Right atrium auricular region (tissue), 2 donors: Measurements from ENCODE around the gene NGEF. TPM values are rescaled to one million over a fixed set of nuclear protein-coding genes. Genes with fewer than 3 reads are reported as not detected.

Source experiments
- DNase-seq: peaks from one replicate; pipeline ENCODE4 v3.0.0-alpha.2; 2019; ENCODE audit warnings: low spot score
- H3K27ac ChIP-seq, 2 donors: fragments of 200-600 bp; sonication (generic); 1 replicate in 1 of 2; 2 replicates in 1 of 2; pipeline ENCODE4 v1.5.1; 2016 to 2019
- H3K27me3 ChIP-seq, 2 donors: fragments of 200-600 bp; sonication (generic); one replicate each; pipeline versions ENCODE4 v1.5.1 to v1.6.0; 2017 to 2019
- H3K36me3 ChIP-seq: fragments of 200-600 bp; sonication (generic); one replicate; pipeline ENCODE4 v1.5.1; 2016
- H3K4me1 ChIP-seq, 2 donors: fragments of 200-600 bp; sonication (generic); one replicate each; pipeline versions ENCODE4 v1.5.1 to v1.6.0; 2017 to 2019
- H3K4me3 ChIP-seq, 2 donors: fragments of 200-600 bp; sonication (generic); 1 replicate in 1 of 2; 2 replicates in 1 of 2; pipeline ENCODE4 v1.5.1; 2017 to 2019; ENCODE audit warnings: mild to moderate bottlenecking in 1 of 2, moderate library complexity in 1 of 2
- H3K9me3 ChIP-seq, 2 donors: fragments of 200-600 bp; sonication (generic); one replicate each; pipeline ENCODE4 v1.5.1; 2019
- total RNA-seq, 2 donors: library from RNA; depleted of rRNA; stranded (reverse); fragments of >200 nt; gene quantifications; one replicate each; pipeline ENCODE4 v1.1.0, GENCODE V29; 2016
- TF ChIP-seq, protein P1 (sequence below), 2 donors: fragments of 200-600 bp; sonication (generic); IDR thresholded peaks; one replicate each; pipeline ENCODE4 v1.5.1; 2019; ENCODE audit warnings: antibody characterized with exemption in 2 of 2

NGEF gene
- total RNA-seq, 2 donors from 2014 or later = 1.4 to 4.8 TPM

DNA sequence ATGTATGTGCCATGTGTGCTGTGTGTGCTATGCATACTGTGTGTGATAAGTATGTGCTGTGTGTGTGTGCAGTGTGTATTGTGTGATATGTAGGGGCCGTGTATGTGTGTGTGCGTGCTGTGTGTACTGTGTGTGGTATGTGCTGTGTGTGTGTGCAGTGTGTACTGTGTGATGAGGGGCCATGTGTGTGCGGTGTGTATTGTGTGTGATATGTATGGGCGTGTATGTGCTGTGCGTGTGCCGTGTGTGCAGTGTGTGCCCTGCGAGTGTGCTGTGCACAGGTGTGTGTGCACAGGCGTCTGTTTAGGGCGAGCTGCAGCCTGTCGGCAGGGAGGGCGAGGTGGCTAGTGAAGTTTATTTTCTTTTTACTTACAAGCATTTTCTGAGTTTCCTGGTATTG, 126.9 kb downstream of the NGEF start:
- Histone ChIP-seq H3K4me3 (no peak overlapping the region), H3K4me1 (peaks cover 0 to 3% of the 10 kb centered on the region in 2 donors), H3K36me3 (no peaks in the 10 kb centered on the region), H3K27me3 (no peaks in the 10 kb centered on the region), H3K27ac (no peak overlapping the region), H3K9me3 (no peaks in the 10 kb centered on the region)
- DNase-seq = no peak
- TF ChIP-seq, protein P1, sequence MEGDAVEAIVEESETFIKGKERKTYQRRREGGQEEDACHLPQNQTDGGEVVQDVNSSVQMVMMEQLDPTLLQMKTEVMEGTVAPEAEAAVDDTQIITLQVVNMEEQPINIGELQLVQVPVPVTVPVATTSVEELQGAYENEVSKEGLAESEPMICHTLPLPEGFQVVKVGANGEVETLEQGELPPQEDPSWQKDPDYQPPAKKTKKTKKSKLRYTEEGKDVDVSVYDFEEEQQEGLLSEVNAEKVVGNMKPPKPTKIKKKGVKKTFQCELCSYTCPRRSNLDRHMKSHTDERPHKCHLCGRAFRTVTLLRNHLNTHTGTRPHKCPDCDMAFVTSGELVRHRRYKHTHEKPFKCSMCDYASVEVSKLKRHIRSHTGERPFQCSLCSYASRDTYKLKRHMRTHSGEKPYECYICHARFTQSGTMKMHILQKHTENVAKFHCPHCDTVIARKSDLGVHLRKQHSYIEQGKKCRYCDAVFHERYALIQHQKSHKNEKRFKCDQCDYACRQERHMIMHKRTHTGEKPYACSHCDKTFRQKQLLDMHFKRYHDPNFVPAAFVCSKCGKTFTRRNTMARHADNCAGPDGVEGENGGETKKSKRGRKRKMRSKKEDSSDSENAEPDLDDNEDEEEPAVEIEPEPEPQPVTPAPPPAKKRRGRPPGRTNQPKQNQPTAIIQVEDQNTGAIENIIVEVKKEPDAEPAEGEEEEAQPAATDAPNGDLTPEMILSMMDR (IDR thresholded peaks at IDR 0.05) = no peak

DNA sequence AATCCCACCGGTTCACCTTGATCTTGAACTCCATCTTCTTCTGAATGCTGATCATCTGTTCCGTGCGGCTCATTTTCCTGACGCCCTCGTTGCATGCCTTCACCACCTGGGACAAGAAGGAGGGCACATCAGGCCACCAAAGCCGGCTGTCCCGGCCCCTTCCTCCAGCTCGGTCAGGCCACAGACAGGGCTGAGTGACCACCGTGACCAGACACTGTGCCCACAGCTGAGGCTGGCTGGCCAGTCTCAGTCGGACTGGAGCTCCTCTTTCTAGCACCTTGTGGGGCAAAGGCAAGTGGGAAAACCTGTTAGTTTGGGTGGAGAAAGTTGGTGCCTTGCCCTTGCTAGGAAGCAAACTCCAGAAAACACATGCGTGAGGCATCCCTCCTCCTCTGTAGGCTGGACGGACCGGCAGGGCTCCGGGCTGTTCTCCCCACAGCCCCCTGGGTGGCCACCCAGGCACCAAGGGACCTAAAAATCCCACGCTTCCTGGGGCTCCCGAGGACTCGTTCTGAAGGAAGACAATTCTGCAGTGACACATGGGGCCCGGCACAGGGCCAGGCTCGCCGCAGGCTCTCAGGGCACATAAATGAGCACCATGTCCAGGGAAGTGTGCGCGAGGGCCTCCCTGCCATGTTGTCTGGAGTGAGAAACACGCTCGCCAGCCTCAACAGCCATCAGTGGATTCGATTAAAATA, 127.6 kb downstream of the NGEF start:
- no peak for DNase-seq
- Histone ChIP-seq H3K27me3 (no peaks in the 10 kb centered on the region), H3K36me3 (no peaks in the 10 kb centered on the region), H3K4me3 (no peak overlapping the region), H3K4me1 (no peaks in the 10 kb centered on the region), H3K9me3 (no peaks in the 10 kb centered on the region), H3K27ac (no peak overlapping the region)
- TF ChIP-seq, protein P1 (IDR thresholded peaks at IDR 0.05) = no peak

DNA sequence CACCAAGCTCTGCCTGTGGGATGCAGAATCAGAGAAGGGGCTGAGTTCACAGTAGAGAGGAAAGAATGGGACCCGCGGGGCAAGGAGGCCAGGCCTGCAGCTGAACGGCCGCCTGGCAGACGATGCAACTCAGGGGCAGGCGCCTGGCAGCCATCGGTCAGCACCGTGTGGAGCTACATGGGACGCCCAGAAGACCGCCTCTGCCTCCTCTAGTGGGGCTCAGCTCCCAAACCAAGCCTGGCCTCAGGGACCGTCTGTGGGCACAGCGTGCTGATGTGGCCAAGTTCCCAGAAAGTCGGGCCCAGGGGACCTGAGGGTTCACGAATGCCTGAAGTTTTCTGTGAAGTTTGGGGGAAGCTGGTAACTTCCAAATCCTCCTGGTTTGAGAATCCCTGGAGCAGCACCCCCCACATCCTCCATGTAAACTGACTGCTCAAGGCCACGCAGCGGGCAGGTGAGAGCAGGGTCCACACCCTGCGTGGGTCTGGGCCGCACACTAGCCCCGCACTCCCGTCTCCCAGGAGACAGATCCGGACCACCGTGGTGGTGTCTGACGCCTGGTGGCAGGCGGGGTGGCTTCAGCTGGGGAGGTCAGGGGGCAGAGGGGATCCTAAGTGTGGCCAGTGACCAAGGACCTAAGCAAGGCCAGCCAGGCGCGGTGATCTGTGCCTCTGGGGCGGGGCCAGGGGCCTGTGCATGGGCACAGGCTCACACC, 128.3 kb downstream of the NGEF start:
- TF ChIP-seq, protein P1 (IDR thresholded peaks at IDR 0.05) = no peak
- no peaks in the 10 kb centered on the region for H3K9me3 ChIP-seq
- H3K4me3 ChIP-seq = no peak overlapping the region
- H3K36me3 ChIP-seq = no peaks in the 10 kb centered on the region
- H3K4me1 ChIP-seq = no peaks in the 10 kb centered on the region
- H3K27me3 ChIP-seq = no peaks in the 10 kb centered on the region
- no peak for DNase-seq
- no peak overlapping the region for H3K27ac ChIP-seq

DNA sequence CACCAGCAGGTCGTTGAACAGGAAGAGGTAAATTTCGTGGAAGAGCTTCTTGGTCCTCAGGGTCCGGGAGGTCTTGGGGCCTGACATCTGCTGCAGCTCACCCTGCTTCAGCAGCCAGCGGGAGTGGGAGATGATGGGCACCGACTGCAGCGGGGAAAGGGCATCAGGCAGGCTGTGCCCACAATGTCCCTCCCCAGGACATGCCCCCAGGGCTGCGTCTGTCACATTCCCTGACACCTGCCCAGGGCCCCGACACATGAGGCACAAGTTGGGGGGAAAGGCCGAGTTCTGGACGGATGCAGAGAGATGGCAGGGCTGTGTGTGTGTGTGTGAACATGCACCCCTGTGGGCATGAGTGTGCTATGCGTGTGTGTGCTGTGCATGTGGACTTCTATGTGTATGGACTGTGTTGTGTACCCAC, 129.0 kb downstream of the NGEF start:
- TF ChIP-seq, protein P1 (IDR thresholded peaks at IDR 0.05) = no peak
- no peak overlapping the region for H3K4me3 ChIP-seq
- no peaks in the 10 kb centered on the region for H3K4me1 ChIP-seq
- H3K36me3 ChIP-seq = no peaks in the 10 kb centered on the region
- no peaks in the 10 kb centered on the region for H3K27me3 ChIP-seq
- H3K9me3 ChIP-seq = no peaks in the 10 kb centered on the region
- DNase-seq = no peak
- no peak overlapping the region for H3K27ac ChIP-seq

DNA sequence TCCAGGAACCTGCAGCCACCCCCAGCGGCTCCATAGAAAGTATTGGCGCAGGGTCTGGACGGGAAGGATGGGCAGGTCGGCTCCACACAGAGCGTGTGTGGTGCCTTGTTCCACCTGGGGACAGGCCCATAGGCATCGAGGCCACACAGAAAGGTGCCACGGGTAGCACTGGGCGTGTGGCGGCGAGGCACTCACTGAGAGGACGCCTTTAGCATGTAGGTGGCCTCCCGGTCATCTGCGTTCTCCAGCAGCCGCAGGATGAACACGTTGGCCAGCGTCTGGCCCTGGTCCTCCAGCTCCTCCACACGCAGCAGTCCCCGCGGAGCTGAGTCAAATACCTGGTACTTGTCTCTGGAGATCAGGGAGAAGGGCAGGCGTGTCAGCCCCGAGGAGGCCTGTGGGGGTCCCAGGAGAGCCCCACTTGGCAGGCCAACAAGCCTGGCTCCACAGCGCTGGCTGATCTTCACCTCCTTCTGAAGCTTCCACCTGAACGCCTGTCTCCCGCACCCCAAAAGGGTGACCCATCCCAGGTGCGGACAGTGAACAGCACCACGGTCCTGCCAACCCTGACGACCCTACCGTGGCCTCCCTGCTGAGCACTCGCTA, 129.8 kb downstream of the NGEF start:
- Histone ChIP-seq H3K4me1 (no peaks in the 10 kb centered on the region), H3K4me3 (no peak overlapping the region), H3K27me3 (no peaks in the 10 kb centered on the region), H3K9me3 (no peaks in the 10 kb centered on the region), H3K36me3 (no peaks in the 10 kb centered on the region), H3K27ac (no peak overlapping the region)
- no peak for DNase-seq
- TF ChIP-seq, protein P1 (IDR thresholded peaks at IDR 0.05) = no peak
